A549 (cell line): ENCODE measurements around the gene RAB3IL1. TPM values are rescaled to one million over a fixed set of nuclear protein-coding genes. Genes with fewer than 3 reads are reported as not detected.

Experiments
- ATAC-seq, 2 experiments: fragments of 200-7000 bp in 1 of 2; fragments of >200 bp in 1 of 2; cut with Nextera tagmentation in 1 of 2; cut with Tn5 transposase in 1 of 2; 3 replicates each; pipeline versions ENCODE4 v1.8.0 to v1.9.1; 2018 to 2020; ENCODE audit warnings: mild to moderate bottlenecking in 1 of 2, moderate library complexity in 1 of 2
- CTCF ChIA-PET: fragments of 300-600 bp; sonication (Branson Sonifier 250); formaldehyde crosslinking; extraction: SDS; loops from one replicate; lab custom pipeline; 2021; ENCODE audit warnings: antibody characterized with exemption, inconsistent platforms; lab: Yijun Ruan, JAX
- POLR2A ChIA-PET: fragments of 350-600 bp; formaldehyde crosslinking; extraction: SDS; loops from one replicate; lab custom pipeline; 2021; ENCODE audit warnings: antibody characterized with exemption, inconsistent platforms; lab: Yijun Ruan, JAX
- DNase-seq, 2 experiments: peaks; one replicate each; pipeline versions ENCODE4 v3.0.0 to v3.0.0-alpha.2; 2011 to 2016; ENCODE audit warnings: low read depth in 1 of 2, low spot score in 1 of 2
- FAIRE-seq: peaks from 2 replicates; lab custom pipeline; 2011; peaks lifted over from hg19 to GRCh38; lab: Jason Lieb, UNC
- H3K27ac ChIP-seq, 2 experiments: fragments of >200 bp; sonication (Bioruptor Twin); formaldehyde crosslinking; 3 replicates each; pipeline ENCODE4 v1.5.1; 2016 to 2017
- H3K4me1 ChIP-seq: fragments of >200 bp; sonication (Bioruptor Twin); formaldehyde crosslinking; 3 replicates; pipeline ENCODE4 v1.6.1; 2016
- H3K4me2 ChIP-seq: fragments of >200 bp; sonication (Bioruptor Twin); formaldehyde crosslinking; 3 replicates; pipeline ENCODE4 v1.6.1; 2016
- H3K4me3 ChIP-seq: fragments of >200 bp; sonication (Bioruptor Twin); formaldehyde crosslinking; 3 replicates; pipeline ENCODE4 v1.5.1; 2016
- H3K9me3 ChIP-seq: fragments of >200 bp; sonication (Bioruptor Twin); formaldehyde crosslinking; 3 replicates; pipeline ENCODE4 v1.6.1; 2016
- BHLHE40 ChIP-seq: IDR thresholded peaks from 2 replicates; pipeline ENCODE4 v1.6.1; 2012; ENCODE audit warnings: low read depth, low read length, inconsistent platforms
- FOSL2 ChIP-seq, 2 experiments: fragments of 450-650 bp in 1 of 2; fragments of >200 bp in 1 of 2; sonication (Bioruptor Twin) in 1 of 2; formaldehyde crosslinking; IDR thresholded peaks; 2 replicates each; pipeline versions ENCODE4 v1.5.0 to v1.6.1; 2016 to 2020; ENCODE audit warnings: mild to moderate bottlenecking in 1 of 2, moderate library complexity in 1 of 2
- FOXS1 ChIP-seq: fragments of 250-450 bp; sonication (Bioruptor Pico); IDR thresholded peaks from 2 replicates; pipeline ENCODE4 v1.5.0; 2020; ENCODE audit warnings: mild to moderate bottlenecking, moderate library complexity
- HDAC2 ChIP-seq: fragments of 200-600 bp; sonication (generic); IDR thresholded peaks from 2 replicates; pipeline ENCODE4 v1.6.1; 2016
- HOXB13 ChIP-seq: fragments of 250-450 bp; sonication (Bioruptor Pico); IDR thresholded peaks from 2 replicates; pipeline ENCODE4 v1.5.0; 2020; ENCODE audit warnings: low read depth, mild to moderate bottlenecking, moderate library complexity
- JUN ChIP-seq, 2 experiments: fragments of >200 bp; sonication (Bioruptor Twin); formaldehyde crosslinking; IDR thresholded peaks; 2 replicates in 1 of 2; 3 replicates in 1 of 2; pipeline ENCODE4 v1.6.1; 2016 to 2017
- KDM5A ChIP-seq: fragments of 200-600 bp; sonication (generic); IDR thresholded peaks from 2 replicates; pipeline ENCODE4 v1.6.1; 2016; ENCODE audit warnings: antibody characterized with exemption, mild to moderate bottlenecking
- MAZ ChIP-seq: fragments of 150-350 bp; IDR thresholded peaks from 2 replicates; pipeline ENCODE4 v1.6.1; 2014; ENCODE audit warnings: antibody characterized with exemption, low read depth, low read length, borderline replicate concordance
- MYC ChIP-seq: IDR thresholded peaks from 2 replicates; pipeline ENCODE4 v1.6.1; 2012; ENCODE audit warnings: mild to moderate bottlenecking, inconsistent platforms, low read length, improper control_type of control experiment, borderline replicate concordance
- POLR2AphosphoS2 ChIP-seq: conservative IDR thresholded peaks from 2 replicates; pipeline ENCODE4 v1.6.1; 2012; ENCODE audit warnings: low read length, improper control_type of control experiment, inconsistent platforms
- RAD21 ChIP-seq, 2 experiments: fragments of >200 bp in 1 of 2; sonication (Bioruptor Twin) in 1 of 2; formaldehyde crosslinking in 1 of 2; IDR thresholded peaks in 1 of 2; conservative IDR thresholded peaks in 1 of 2; 2 replicates in 1 of 2; 3 replicates in 1 of 2; pipeline ENCODE4 v1.6.1; 2012 to 2018; ENCODE audit warnings: inconsistent platforms in 1 of 2
- RFX5 ChIP-seq: fragments of 450-650 bp; IDR thresholded peaks from 2 replicates; pipeline ENCODE4 v1.7.1; 2014; ENCODE audit warnings: antibody characterized with exemption, mild to moderate bottlenecking, moderate library complexity
- SMC3 ChIP-seq: fragments of >200 bp; sonication (Bioruptor Twin); formaldehyde crosslinking; IDR thresholded peaks from 3 replicates; pipeline ENCODE4 v1.6.1; 2018; ENCODE audit warnings: inconsistent platforms
- SREBF2 ChIP-seq: fragments of 450-650 bp; IDR thresholded peaks from 2 replicates; pipeline ENCODE4 v1.6.1; 2014; ENCODE audit warnings: mild to moderate bottlenecking, moderate library complexity
- TFCP2L1 ChIP-seq: fragments of 250-450 bp; sonication (Bioruptor Pico); IDR thresholded peaks from 2 replicates; pipeline ENCODE4 v1.5.0; 2021; ENCODE audit warnings: mild to moderate bottlenecking
- TP53 ChIP-seq: fragments of 250-450 bp; sonication (Bioruptor Pico); IDR thresholded peaks from 2 replicates; pipeline ENCODE4 v1.5.0; 2021; ENCODE audit warnings: mild to moderate bottlenecking, moderate library complexity
- ZC3H11A ChIP-seq: fragments of 450-650 bp; IDR thresholded peaks from 2 replicates; pipeline ENCODE4 v1.6.1; 2014; ENCODE audit warnings: antibody characterized with exemption, mild to moderate bottlenecking
- ZFP36 ChIP-seq: fragments of 450-650 bp; IDR thresholded peaks from 2 replicates; pipeline ENCODE4 v1.6.1; 2014; ENCODE audit warnings: borderline replicate concordance; ENCODE audit not compliant: partially characterized antibody
- ZNF302 ChIP-seq: fragments of 250-450 bp; sonication (Bioruptor Pico); IDR thresholded peaks from 2 replicates; pipeline ENCODE4 v1.9.0; 2021; ENCODE audit warnings: inconsistent platforms, mild to moderate bottlenecking, moderate library complexity
- ZSCAN20 ChIP-seq: fragments of 250-450 bp; sonication (Bioruptor Pico); IDR thresholded peaks from 2 replicates; pipeline ENCODE4 v1.8.0; 2022; ENCODE audit warnings: mild to moderate bottlenecking, moderate library complexity
- WGBS: methylation state at CpG from one replicate; pipeline ENCODE4 v1.1.6; 2017; ENCODE audit errors: missing lambda C conversion rate; 5-methylcytosine and 5-hydroxymethylcytosine counted together
- polyA plus RNA-seq, 4 experiments: library from polyadenylated mRNA; depleted of rRNA in 3 of 4; stranded (reverse); fragments of >200 nt; fragmentation: RNase III in 1 of 4; extraction: RNeasy Plus Mini Kit Qiagen cat#74134 plus additional on column Dnase treatment in 1 of 4; gene quantifications; 2 replicates in 3 of 4; 3 replicates in 1 of 4; pipeline ENCODE4 v1.2.3, GENCODE V29; 2011 to 2017
- TF ChIP-seq, protein P1 (sequence below): IDR thresholded peaks from 2 replicates; pipeline ENCODE4 v1.6.1; 2012; ENCODE audit warnings: low read depth, borderline replicate concordance
- TF ChIP-seq, protein P2 (sequence below): IDR thresholded peaks from 2 replicates; pipeline ENCODE4 v1.6.1; 2012
- TF ChIP-seq, protein P3 (sequence below): fragments of >200 bp; sonication (Bioruptor Twin); formaldehyde crosslinking; IDR thresholded peaks from 3 replicates; pipeline ENCODE4 v1.5.1; 2016
- TF ChIP-seq, protein P4 (sequence below): fragments of 250-450 bp; sonication (Bioruptor Pico); IDR thresholded peaks from 2 replicates; pipeline ENCODE4 v1.5.0; 2021; ENCODE audit warnings: mild to moderate bottlenecking, moderate library complexity, borderline replicate concordance

RAB3IL1 gene
- polyA plus RNA-seq, 2 of the 4 experiments (the other 2 are of a cell fraction) = 5.8 to 6.2 TPM

DNA sequence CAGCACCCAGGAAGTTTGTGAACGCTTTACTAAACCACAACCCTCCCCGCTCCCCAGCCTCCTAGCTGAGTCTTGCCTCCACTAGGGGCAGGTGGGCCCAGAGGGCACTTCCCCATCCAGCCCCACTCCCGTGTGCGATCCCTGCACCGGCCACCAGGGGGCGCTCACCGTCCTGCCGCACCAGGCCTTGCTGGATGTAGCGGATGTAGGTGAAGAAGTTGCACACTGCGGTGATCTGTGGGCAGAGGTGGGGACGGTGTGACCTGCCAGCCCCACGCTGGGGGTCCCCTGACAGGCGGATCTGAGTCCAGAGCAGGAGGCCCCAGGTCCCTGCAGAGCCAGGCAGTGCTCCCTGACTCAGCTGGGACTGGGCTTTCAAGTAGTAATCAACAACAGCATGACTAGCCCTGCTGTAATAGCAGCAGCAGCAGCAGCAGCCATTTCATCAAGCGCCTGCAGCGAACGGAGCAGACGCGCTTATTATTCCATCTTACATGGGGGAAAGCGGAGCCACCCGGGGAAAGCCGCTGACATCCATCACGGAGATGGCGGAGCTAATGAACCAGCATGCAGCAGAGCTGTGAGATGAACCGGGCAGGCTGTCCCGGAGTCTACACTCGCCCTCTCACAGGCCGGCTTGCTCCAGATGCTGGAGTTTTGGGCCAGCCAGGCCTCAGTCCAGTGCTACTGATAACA lies 18.1 kb downstream of the RAB3IL1 start:
- H3K4me2 ChIP-seq = peak overlapping the region; percentile 13; the same call in 2 of the 3 replicates
- H3K27ac ChIP-seq = peak overlapping the region; percentile 66 to 82; a peak in 5 of 6 replicates
- ChIA-PET POLR2A (interaction anchor here (1.3 kb wide), 1 partner anchor 48 kb away, joined by 4 read pairs; no protein-coding TSS in a partner anchor), CTCF (interaction anchor here (0.6 to 19.8 kb wide), 57 partner anchors 12 to 258 kb away, joined by 3 to 565 read pairs (median 7); partner anchors contain the start of genes BEST1, FADS3, FTH1 and RAB3IL1)
- peak; percentile 83 for FAIRE-seq
- peak; percentile 72 to 92 for ATAC-seq
- DNase-seq = peak; percentile 87 to 96
- TF ChIP-seq ZSCAN20 (no peak), FOSL2 (IDR thresholded peaks at IDR 0.05) (no peak), FOSL2 (CRISPR knock-in tag; IDR thresholded peaks at IDR 0.05) (no peak), SREBF2 (no peak), MAZ (no peak), JUN (IDR thresholded peaks at IDR 0.05) (no peak), KDM5A (no peak), RAD21 (conservative IDR thresholded peaks at IDR 0.05 in 1 of 2, IDR thresholded peaks at IDR 0.05 in 1 of 2) (peak; percentile 92 to 93), POLR2AphosphoS2 (no peak), FOXS1 (CRISPR knock-in tag) (no peak), MYC (no peak), RFX5 (no peak), TFCP2L1 (no peak), BHLHE40 (no peak), ZFP36 (no peak), ZC3H11A (no peak), HOXB13 (CRISPR knock-in tag) (no peak), ZNF302 (CRISPR knock-in tag) (no peak), TP53 (CRISPR knock-in tag) (no peak), HDAC2 (no peak), SMC3 (peak; percentile 99)
- TF ChIP-seq, protein P1, sequence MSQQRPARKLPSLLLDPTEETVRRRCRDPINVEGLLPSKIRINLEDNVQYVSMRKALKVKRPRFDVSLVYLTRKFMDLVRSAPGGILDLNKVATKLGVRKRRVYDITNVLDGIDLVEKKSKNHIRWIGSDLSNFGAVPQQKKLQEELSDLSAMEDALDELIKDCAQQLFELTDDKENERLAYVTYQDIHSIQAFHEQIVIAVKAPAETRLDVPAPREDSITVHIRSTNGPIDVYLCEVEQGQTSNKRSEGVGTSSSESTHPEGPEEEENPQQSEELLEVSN = no peak
- TF ChIP-seq, protein P2, sequence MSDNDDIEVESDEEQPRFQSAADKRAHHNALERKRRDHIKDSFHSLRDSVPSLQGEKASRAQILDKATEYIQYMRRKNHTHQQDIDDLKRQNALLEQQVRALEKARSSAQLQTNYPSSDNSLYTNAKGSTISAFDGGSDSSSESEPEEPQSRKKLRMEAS = no peak
- TF ChIP-seq, protein P3, sequence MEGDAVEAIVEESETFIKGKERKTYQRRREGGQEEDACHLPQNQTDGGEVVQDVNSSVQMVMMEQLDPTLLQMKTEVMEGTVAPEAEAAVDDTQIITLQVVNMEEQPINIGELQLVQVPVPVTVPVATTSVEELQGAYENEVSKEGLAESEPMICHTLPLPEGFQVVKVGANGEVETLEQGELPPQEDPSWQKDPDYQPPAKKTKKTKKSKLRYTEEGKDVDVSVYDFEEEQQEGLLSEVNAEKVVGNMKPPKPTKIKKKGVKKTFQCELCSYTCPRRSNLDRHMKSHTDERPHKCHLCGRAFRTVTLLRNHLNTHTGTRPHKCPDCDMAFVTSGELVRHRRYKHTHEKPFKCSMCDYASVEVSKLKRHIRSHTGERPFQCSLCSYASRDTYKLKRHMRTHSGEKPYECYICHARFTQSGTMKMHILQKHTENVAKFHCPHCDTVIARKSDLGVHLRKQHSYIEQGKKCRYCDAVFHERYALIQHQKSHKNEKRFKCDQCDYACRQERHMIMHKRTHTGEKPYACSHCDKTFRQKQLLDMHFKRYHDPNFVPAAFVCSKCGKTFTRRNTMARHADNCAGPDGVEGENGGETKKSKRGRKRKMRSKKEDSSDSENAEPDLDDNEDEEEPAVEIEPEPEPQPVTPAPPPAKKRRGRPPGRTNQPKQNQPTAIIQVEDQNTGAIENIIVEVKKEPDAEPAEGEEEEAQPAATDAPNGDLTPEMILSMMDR = peak; percentile 97
- TF ChIP-seq, protein P4, sequence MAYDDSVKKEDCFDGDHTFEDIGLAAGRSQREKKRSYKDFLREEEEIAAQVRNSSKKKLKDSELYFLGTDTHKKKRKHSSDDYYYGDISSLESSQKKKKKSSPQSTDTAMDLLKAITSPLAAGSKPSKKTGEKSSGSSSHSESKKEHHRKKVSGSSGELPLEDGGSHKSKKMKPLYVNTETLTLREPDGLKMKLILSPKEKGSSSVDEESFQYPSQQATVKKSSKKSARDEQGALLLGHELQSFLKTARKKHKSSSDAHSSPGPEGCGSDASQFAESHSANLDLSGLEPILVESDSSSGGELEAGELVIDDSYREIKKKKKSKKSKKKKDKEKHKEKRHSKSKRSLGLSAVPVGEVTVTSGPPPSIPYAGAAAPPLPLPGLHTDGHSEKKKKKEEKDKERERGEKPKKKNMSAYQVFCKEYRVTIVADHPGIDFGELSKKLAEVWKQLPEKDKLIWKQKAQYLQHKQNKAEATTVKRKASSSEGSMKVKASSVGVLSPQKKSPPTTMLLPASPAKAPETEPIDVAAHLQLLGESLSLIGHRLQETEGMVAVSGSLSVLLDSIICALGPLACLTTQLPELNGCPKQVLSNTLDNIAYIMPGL (CRISPR knock-in tag) = no peak
- 48% methylated on average over 18 of the region's 27 CpGs for WGBS
- H3K4me1 ChIP-seq = peaks cover 19% of the 10 kb centered on the region
- no peak overlapping the region for H3K4me3 ChIP-seq
- no peaks in the 10 kb centered on the region for H3K9me3 ChIP-seq
